ENCODE results near the gene CD247. TPM values are rescaled to one million over a fixed set of nuclear protein-coding genes. Genes with fewer than 3 reads are reported as not detected.
A peak's percentile ranks its signal among the peaks of the same experiment; 100 is the strongest.

The CD247 gene
- total and polyA plus RNA-seq, 9 of the 15 experiments (the other 6 are each of a cell fraction or from before 2014, with no cell fraction given), result 0.08 to 0.42 (median 0.28) TPM; not detected in 5

DNA sequence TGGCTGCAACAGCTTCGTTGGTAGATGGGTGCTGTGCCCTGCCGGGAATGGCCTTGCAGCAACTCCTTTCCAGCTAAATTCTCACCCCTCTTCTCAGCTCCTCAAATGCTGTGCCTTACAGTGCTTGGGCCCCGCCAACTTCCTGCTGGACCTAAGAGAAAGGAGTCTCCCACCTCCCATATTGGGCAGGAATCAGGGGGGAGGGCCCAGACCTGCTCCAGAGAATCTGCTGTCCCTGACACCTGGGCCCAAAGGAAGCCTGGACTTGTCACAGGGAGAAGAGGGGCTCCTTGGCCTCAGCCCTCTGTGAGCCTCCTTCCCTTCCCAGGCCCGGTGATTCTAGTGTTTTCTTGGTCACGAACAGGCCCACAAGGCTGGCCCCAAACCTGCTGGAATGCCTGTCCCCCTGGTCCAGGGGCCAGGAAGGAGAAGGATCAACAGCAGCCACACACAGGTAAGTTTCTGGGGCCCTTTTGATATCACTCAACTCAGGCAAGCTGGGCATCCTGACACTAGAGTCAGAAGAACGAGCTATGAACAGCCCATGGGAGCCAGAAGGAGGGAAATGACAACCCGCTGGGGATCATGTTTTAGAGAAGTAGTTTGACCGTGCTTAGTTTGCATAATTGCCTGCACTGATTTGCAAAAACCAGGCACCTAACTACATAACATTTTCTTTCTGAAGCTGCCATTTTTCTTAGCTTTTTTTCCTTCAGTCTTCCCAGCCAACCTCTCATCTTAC is 86.2 kb downstream of the CD247 start:
- Histone ChIP-seq H3K9me1 (ENCODE audit: control insufficient read depth, insufficient read depth, low read length) (no peaks in the 10 kb centered on the region), H3K4me3 (no peak overlapping the region), H3K4me2 (ENCODE audit: insufficient read depth, low read length) (no peak overlapping the region), H4K20me1 (replicated peaks; ENCODE audit: control insufficient read depth, insufficient read depth, low read length) (no peaks in the 10 kb centered on the region), H3K36me3 (ENCODE audit: control insufficient read depth, insufficient read depth, low read length) (no peaks in the 10 kb centered on the region), H3K27ac (ENCODE audit: extremely low read depth, low read depth, low read length) (no peak overlapping the region), H3K4me1 (replicated peaks in 1 of 2; ENCODE audit: control insufficient read depth in 2 of 2, insufficient read depth in 2 of 2, low read length in 2 of 2) (peaks cover 6 to 8% of the 10 kb centered on the region in 2 experiments; a peak in 4 of 5 replicates), H3K9me3 (replicated peaks; ENCODE audit: control insufficient read depth, insufficient read depth, low read depth, low read length) (no peaks in the 10 kb centered on the region), H3K79me2 (ENCODE audit: control insufficient read depth, insufficient read depth, low read length) (no peaks in the 10 kb centered on the region), H3K27me3 (ENCODE audit: control insufficient read depth in 2 of 2, insufficient read depth in 2 of 2, low read length in 2 of 2) (no peaks in the 10 kb centered on the region), H2AFZ (ENCODE audit: low read depth, low read length) (no peak overlapping the region), H3K9ac (ENCODE audit: insufficient read depth in 1 of 2, low read depth in 2 of 2, low read length in 2 of 2) (peak overlapping the region in 1 of 2 experiments; percentile 3; a peak in 1 of 4 replicates)
- TF ChIP-seq ZNF224 (CRISPR knock-in tag; IDR thresholded peaks at IDR 0.05) (no peak), MBD2 (IDR thresholded peaks at IDR 0.05; ENCODE audit: borderline replicate concordance, low read depth) (no peak)
- intact Hi-C loops (cut with micrococcal nuclease), result no loop called here
- 31% methylated on average over 8 of the region's 8 CpGs for WGBS (ENCODE audit: insufficient coverage, low coverage, missing lambda C conversion rate)
- in situ Hi-C loops (cut with MboI), result no loop called here
- POLR2A ChIA-PET, result interaction anchor here (0.6 to 1.2 kb wide), 4 partner anchors 8 to 207 kb away, joined by 3 to 4 read pairs (median 4); no protein-coding TSS in a partner anchor
- CTCF ChIA-PET (ENCODE audit: low intra/inter-chr PET ratio), result no interaction called here
- no peak for DNase-seq (ENCODE audit: extremely low read depth in 1 of 4, low spot score in 3 of 4)
- no peak for FAIRE-seq
- no peak for ATAC-seq
- no TSS peak for BruUV-seq (replicated peaks)

DNA sequence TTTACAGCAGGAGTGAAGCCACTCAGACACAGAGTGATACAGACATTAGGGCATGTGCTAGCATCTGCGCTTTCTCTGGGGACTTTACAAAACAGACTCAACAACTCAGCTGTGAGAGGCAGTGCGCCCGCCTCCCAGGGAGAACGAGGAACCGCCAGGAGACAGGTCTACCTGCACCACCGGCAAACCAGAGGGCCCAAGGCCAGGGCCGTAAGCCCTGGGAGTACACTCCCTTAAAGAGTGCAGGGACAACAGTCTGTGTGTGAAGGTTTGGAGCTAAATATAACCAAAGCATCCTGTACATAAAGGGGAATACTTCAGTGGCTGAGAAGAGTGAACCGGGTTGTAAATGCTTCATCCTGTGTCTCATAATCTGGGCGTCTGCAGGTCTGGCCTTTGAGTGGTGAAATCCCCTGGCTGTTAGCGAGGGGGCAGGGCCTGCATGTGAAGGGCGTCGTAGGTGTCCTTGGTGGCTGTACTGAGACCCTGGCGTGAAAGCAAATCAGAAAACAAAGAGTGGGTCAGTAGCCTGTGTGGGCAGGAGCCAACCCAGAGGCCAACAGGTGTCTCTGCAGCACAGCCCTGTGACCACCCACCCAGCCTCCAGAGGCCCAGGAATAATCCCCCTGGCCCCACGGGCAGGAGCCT is 86.9 kb downstream of the CD247 start:
- Histone ChIP-seq H3K9ac (ENCODE audit: insufficient read depth in 1 of 2, low read depth in 2 of 2, low read length in 2 of 2) (peak overlapping the region in 1 of 2 experiments; percentile 14; a peak in 1 of 4 replicates), H3K27ac (ENCODE audit: extremely low read depth, low read depth, low read length) (no peak overlapping the region), H3K79me2 (ENCODE audit: control insufficient read depth, insufficient read depth, low read length) (no peaks in the 10 kb centered on the region), H3K4me3 (no peak overlapping the region), H3K9me1 (ENCODE audit: control insufficient read depth, insufficient read depth, low read length) (peaks cover 3% of the 10 kb centered on the region), H3K27me3 (ENCODE audit: control insufficient read depth in 2 of 2, insufficient read depth in 2 of 2, low read length in 2 of 2) (no peaks in the 10 kb centered on the region), H4K20me1 (replicated peaks; ENCODE audit: control insufficient read depth, insufficient read depth, low read length) (no peaks in the 10 kb centered on the region), H3K4me2 (ENCODE audit: insufficient read depth, low read length) (no peak overlapping the region), H2AFZ (ENCODE audit: low read depth, low read length) (no peak overlapping the region), H3K36me3 (ENCODE audit: control insufficient read depth, insufficient read depth, low read length) (no peaks in the 10 kb centered on the region), H3K4me1 (replicated peaks in 1 of 2; ENCODE audit: control insufficient read depth in 2 of 2, insufficient read depth in 2 of 2, low read length in 2 of 2) (peaks cover 8 to 12% of the 10 kb centered on the region in 2 experiments; a peak in 4 of 5 replicates), H3K9me3 (replicated peaks; ENCODE audit: control insufficient read depth, insufficient read depth, low read depth, low read length) (no peaks in the 10 kb centered on the region)
- BruUV-seq (replicated peaks), result no TSS peak
- no peak for FAIRE-seq
- ATAC-seq, result no peak
- intact Hi-C loops (cut with micrococcal nuclease) (no loop called here), in situ Hi-C loops (cut with MboI) (no loop called here)
- ChIA-PET CTCF (ENCODE audit: low intra/inter-chr PET ratio) (no interaction called here), POLR2A (interaction anchor here (0.6 to 1.0 kb wide), 2 partner anchors 20 to 206 kb away, joined by 3 to 4 read pairs; no protein-coding TSS in a partner anchor)
- 58% methylated on average over 14 of the region's 14 CpGs for WGBS (ENCODE audit: insufficient coverage, low coverage, missing lambda C conversion rate)
- DNase-seq (ENCODE audit: extremely low read depth in 1 of 4, low spot score in 3 of 4), result peak in 1 of 4 experiments; percentile 6
- TF ChIP-seq, protein P1, sequence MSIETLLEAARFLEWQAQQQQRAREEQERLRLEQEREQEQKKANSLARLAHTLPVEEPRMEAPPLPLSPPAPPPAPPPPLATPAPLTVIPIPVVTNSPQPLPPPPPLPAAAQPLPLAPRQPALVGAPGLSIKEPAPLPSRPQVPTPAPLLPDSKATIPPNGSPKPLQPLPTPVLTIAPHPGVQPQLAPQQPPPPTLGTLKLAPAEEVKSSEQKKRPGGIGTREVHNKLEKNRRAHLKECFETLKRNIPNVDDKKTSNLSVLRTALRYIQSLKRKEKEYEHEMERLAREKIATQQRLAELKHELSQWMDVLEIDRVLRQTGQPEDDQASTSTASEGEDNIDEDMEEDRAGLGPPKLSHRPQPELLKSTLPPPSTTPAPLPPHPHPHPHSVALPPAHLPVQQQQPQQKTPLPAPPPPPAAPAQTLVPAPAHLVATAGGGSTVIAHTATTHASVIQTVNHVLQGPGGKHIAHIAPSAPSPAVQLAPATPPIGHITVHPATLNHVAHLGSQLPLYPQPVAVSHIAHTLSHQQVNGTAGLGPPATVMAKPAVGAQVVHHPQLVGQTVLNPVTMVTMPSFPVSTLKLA (conservative IDR thresholded peaks at IDR 0.05), result no peak
- TF ChIP-seq CC2D1A (IDR thresholded peaks at IDR 0.05), result no peak
- TF ChIP-seq, protein P2, sequence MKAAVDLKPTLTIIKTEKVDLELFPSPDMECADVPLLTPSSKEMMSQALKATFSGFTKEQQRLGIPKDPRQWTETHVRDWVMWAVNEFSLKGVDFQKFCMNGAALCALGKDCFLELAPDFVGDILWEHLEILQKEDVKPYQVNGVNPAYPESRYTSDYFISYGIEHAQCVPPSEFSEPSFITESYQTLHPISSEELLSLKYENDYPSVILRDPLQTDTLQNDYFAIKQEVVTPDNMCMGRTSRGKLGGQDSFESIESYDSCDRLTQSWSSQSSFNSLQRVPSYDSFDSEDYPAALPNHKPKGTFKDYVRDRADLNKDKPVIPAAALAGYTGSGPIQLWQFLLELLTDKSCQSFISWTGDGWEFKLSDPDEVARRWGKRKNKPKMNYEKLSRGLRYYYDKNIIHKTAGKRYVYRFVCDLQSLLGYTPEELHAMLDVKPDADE (conservative IDR thresholded peaks at IDR 0.05; ENCODE audit: control insufficient read depth, low read depth, low read length), result no peak
- no peak for TF ChIP-seq KDM2B (CRISPR knock-in tag; IDR thresholded peaks at IDR 0.05)
- TF ChIP-seq RFX5 (IDR thresholded peaks at IDR 0.05; ENCODE audit: low read depth, low read length), result no peak
- no peak for TF ChIP-seq LEF1 (IDR thresholded peaks at IDR 0.05)
- TF ChIP-seq HDGF (IDR thresholded peaks at IDR 0.05), result no peak
- TF ChIP-seq SP2 (IDR thresholded peaks at IDR 0.05; ENCODE audit: extremely low read depth, low read depth, low read length, poor library complexity, severe bottlenecking), result no peak
- no peak for TF ChIP-seq E2F3 (CRISPR knock-in tag; IDR thresholded peaks at IDR 0.05)
